ENCODE data around the gene AHDC1.
A peak's percentile ranks its signal among the peaks of the same experiment; 100 is the strongest.
"Not testable (repeated sequence)": the region's sequence is repeated elsewhere in the genome, so short reads cannot be mapped to it uniquely, and the experiment has no call there.

The AHDC1 gene

GRCh38 chr1:27633640-27634176, 29.8 kb upstream of the AHDC1 start:
- no peak for DNase-seq (ENCODE audit: extremely low spot score, insufficient read length, low read depth)

DNA sequence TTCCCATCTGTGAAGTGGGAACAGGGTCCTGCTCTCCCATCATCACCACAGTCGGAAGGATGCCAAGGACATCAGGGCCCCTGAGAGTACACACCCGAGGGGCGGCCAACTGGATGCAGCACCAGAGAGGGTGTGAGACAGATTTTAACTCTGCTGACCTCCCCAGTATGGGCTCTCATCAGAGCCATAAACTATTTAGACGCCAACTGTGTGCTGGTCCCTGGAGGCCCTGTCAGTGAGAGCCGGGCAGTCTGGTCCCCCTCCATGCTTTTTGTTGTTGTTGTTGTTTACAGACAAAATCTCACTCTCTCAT, 29.3 kb upstream of the AHDC1 start:
- FAIRE-seq (no peak), DNase-seq (ENCODE audit: extremely low spot score, insufficient read length, low read depth) (no peak)

More at GRCh38 chr1:27633640-27634176, 29.8 kb upstream of the AHDC1 start:
- peak; percentile 39 for FAIRE-seq

DNA sequence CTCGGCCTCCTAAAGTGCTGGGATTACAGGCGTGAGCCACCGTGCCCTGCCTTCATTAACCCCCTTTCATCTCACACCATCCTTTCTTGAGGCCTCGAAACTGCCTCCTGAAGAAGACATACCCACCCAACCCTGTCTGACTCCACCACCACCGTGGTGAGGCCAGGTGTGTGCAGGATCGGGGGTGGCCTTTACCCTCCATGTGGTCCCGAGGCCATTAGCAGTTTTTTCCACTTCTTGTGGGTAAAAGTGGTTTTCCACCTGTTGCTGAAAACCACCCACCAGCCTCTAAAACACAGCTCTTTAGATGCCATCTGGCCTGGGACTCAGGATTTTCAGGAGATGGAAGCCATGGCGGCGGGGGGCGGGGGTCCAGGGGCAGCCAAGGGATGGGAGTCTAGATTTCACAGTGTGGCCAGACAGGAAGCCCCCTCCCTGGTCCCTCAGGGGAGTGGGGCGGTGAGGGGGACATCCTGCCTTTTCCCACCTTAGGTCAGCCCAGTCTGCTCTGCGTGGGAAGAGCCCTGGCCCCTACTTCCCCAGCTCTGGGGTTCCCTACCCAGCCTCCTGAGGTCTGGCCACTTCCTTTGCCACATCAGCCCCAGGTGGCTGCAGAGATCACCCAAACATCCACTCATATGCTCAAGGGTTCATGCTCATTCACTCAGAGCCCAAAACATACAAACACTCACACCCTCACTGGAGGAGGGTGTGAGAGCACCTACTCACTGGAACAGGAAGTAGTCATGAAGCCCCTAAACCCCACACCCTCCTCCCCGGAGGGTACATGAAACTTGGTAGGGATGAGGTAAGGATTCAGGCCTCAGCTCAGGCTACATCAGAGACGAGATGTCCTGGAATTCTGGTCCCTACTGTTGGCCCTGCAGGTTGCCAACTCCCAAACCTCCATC, 28.7 kb upstream of the AHDC1 start:
- DNase-seq (ENCODE audit: extremely low spot score, insufficient read length, low read depth), result no peak
- peak; percentile 100 for FAIRE-seq

GRCh38 chr1:27630859-27631491, 27.0 kb upstream of the AHDC1 start:
- DNase-seq (ENCODE audit: extremely low spot score, insufficient read length, low read depth), result no peak
- no peak for FAIRE-seq

DNA sequence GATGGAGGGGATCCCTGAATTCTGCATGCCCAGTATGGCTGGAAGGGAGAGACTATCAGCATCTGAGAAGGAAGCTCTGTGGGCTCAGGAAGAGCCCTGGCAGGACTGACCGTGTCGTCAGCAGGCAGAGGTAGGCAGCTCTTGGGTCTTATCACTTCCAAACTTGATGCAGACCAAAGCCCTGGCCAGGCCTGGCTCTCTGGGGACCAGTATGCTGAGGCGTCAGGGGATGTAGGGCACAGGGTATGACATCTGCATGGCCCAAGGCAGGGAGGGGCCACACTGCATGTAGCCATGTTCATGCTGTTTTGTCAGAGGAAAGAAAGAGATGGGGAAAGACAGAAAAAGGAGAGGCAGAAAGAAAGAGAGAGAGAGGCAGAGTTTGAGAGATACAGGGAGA, 24.8 kb upstream of the AHDC1 start:
- DNase-seq (ENCODE audit: extremely low spot score, insufficient read length, low read depth) (no peak), FAIRE-seq (no peak)

- not testable (repeated sequence) for FAIRE-seq; DNase-seq (ENCODE audit: extremely low spot score, insufficient read length, low read depth)
Observed at GRCh38 chr1:27627733-27628132, 23.8 kb upstream of the AHDC1 start.

DNA sequence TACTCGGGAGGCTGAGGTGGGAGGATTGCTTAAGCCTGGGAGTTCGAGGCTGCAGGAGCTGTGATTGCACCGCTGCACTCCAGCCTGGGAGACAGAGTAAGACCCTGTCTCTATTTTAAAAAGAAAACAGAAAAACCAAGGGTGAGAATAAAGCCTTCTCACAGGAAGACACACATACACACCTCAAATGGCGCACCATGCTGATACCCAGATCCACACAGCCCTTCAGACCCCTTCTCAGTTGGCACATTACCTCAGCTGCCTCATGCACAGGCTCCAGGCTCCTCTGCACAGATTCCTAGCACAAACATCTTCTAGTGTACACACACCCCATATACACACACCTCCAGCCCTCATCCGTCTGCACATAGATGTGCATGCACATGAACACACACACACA, 23.1 kb upstream of the AHDC1 start:
- FAIRE-seq, result no peak
- no peak for DNase-seq (ENCODE audit: extremely low spot score, insufficient read length, low read depth)

GRCh38 chr1:27626031-27626935, 22.3 kb upstream of the AHDC1 start:
- FAIRE-seq (peak; percentile 90), DNase-seq (ENCODE audit: extremely low spot score, insufficient read length, low read depth) (no peak)

DNA sequence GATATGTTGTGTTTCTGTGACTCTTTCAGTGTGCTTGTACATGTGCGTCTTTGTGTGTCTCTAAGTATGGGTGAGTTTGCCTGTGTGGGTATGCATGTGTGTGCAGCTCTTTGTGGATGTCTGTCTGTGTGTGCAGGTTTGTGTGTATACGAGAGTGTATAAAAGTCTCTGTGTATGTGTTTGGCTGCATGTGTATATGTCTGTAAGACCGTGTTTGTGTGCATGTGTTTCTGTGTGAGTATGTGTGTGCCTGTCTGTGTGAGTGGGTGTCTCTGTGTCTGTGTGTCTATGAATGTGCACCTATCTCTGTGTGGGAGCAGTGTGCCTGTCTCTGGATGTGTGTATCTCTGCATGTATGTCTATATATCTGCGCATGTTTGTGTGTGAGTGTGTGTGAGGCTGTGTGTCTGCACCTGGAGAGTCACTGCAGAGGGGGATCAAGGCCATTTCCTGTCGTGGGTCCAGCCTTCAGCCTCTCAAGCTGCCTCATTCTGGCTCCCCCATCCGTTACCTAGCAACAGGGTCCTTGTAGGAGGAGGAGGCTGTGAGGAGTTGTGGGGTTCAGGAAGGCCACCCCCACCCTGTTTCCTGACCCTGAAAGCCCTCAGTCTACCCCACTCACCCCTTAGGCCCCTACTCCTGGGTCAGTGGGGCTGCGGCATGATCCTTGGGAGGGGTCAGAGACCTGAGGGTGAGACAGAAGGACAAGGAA, 20.7 kb upstream of the AHDC1 start:
- FAIRE-seq, result peak; percentile 91
- DNase-seq (ENCODE audit: extremely low spot score, insufficient read length, low read depth), result no peak

DNA sequence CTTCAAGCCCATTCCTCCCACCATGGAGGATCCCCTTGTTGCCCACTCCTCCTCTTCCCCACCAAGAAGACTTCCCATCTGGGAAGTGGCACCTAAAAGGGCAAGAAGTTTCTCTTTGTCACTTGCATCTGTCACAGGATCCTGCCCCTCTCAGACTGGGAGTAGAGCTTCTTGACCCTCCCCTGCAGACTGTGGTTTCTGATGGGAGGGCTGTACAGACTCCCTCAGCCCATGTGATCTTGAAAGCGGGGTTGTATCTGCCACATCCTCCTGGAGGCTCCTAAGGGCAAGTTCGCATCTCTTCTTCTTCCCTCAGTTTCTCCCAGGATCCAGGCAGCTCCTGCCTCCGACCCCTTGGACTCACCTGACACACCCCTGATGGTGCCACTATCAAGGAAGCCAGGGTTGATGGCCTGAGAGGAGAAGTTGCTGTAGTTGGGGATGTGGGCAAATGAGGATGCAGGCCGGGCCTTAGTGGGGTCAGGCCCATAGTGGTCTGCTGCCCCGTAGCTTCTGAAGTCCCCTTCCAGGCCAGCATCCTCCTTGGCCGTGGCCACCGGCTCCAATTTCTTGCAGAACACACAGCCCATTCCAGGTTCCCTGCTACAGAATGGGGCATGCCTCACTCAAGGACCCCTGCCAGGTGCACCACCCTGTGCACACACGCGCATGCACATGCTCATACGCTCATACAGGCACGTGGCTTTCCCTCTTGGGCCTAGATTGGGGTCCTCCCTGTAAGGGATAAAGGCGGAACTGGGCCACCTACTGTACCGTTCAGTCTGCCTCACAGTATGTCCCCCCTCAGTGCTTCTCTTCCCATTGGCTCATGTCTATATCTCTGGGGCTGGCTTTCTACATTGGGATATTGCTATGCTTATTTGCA, 19.6 kb upstream of the AHDC1 start:
- FAIRE-seq, result peak; percentile 60
- DNase-seq (ENCODE audit: extremely low spot score, insufficient read length, low read depth), result no peak

DNA sequence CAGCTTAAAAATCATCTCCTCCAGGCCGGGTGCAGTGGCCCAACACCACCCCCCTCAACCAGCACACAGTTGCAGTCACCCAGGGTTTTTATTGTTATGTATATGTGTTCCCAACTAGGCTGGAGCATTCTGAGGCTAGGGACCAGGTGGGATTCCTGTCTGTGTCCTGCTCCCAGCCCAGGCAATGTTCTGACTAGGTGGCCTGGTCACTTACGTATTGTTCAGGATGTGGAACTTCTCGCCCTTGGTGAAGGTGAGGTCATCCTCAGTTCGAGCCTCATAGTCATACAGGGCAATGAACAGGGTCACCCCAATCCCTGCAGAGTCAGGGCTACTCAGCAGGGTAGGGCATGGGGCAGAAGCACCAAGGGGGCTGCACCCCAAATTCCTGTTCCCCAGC, 18.9 kb upstream of the AHDC1 start:
- FAIRE-seq, result no peak
- no peak for DNase-seq (ENCODE audit: extremely low spot score, insufficient read length, low read depth)

DNA sequence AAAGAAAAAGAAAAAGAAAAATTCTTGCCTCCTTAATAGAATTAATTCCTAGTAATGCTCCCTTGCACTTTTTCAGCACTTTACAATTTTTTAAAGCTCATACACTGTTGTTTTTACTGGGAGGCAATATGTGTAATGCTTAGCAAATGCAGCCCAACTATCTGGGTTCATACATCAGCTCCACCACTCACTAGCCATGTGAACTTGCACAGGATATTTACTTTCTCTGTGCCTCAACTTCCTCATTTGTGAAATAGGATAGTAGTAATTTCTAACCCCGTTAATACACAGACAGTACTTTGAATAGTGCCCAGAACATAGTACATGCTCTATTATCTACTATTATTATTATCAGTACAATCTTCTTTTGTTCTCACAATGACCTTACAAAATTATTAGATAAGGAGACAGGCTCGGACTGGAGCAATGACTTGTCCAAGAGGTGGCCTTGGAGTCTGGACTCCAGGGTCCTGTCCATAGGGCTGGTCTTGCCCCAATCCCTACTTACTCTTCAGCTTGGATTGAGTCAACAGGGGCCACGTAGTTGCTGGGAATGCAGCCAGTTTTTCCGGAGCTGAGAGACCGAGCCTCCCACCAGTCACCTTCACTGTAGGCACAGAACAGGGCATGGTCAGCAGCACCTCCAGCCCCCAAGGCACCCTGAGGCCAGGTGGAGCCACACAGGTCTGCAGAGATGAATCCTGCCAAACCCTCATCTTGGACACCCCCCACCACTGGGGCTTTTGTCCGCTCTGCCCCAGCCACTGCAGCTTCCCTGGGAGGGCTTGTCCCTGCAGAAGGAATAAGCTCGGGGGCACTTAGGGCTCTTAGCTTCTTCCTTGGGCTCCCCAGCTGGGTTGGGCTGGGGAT, 17.3 kb upstream of the AHDC1 start:
- FAIRE-seq, result no peak
- DNase-seq (ENCODE audit: extremely low spot score, insufficient read length, low read depth), result no peak

GRCh38 chr1:27619782-27620438, 16.0 kb upstream of the AHDC1 start:
- FAIRE-seq; DNase-seq (ENCODE audit: extremely low spot score, insufficient read length, low read depth): not testable (repeated sequence)

GRCh38 chr1:27618341-27619082, 14.6 kb upstream of the AHDC1 start:
- peak; percentile 84 for FAIRE-seq
- DNase-seq (ENCODE audit: extremely low spot score, insufficient read length, low read depth), result no peak

DNA sequence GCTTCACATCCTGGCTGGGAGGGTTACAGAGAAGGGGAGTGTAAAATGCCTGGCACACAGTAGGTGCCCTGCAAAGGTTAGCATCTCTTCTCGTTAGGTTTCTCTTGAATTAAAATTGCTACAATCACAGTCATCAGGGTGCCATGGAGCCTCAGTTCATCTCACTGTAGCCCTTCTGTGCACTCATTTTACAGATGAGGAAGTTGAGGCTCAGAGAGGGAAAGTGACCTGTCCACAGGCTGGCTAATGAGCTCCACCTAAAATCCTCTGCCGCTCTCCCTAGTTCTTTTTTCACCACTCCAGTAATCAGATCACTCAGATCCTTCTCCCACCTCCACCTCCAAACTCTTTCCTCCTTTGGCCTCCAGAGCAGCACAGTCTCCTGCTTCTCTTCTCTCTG, 13.5 kb upstream of the AHDC1 start:
- FAIRE-seq (no peak), DNase-seq (ENCODE audit: extremely low spot score, insufficient read length, low read depth) (no peak)

DNA sequence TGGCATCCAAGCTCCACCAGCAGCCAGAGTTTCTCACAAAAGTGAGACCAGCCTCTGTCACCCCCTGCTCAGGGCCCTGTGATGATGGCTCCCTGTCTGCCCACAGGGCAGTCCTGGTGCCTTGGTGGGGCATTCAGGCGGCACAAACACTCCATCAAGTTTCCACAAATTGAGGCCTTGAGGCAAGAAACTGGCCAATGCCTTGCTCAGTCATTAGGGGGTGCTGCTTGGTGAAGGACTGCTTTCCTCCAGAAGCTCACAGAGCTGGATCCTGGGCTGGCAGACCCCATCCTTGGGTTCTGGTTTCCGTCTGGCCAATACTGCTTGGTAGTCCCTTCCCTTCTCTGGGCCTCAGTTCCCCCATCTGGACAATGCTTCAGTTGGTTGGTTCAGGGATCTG, 12.5 kb upstream of the AHDC1 start:
- FAIRE-seq, result no peak
- DNase-seq (ENCODE audit: extremely low spot score, insufficient read length, low read depth), result no peak
